ENCODE data around the gene IVNS1ABP.
"Not testable (repeated sequence)": the region's sequence is repeated elsewhere in the genome, so short reads cannot be mapped to it uniquely, and the experiment has no call there.

IVNS1ABP gene

GRCh38 chr1:185334182-185334581 lies 17.1 kb upstream of the IVNS1ABP start:
- no peak for DNase-seq (ENCODE audit: low read depth)

GRCh38 chr1:185328255-185328654 lies 11.2 kb upstream of the IVNS1ABP start:
- DNase-seq (ENCODE audit: low read depth), result no peak

- no peak for DNase-seq (ENCODE audit: low read depth)
Measured at GRCh38 chr1:185325413-185325812, 8.4 kb upstream of the IVNS1ABP start.

- no peak for DNase-seq (ENCODE audit: low read depth)
Measured at GRCh38 chr1:185324118-185324517, 7.1 kb upstream of the IVNS1ABP start.

GRCh38 chr1:185322636-185323035 lies 5.6 kb upstream of the IVNS1ABP start:
- DNase-seq (ENCODE audit: low read depth), result no peak

- not testable (repeated sequence) for DNase-seq (ENCODE audit: low read depth)
Measured at GRCh38 chr1:185321653-185322221, 4.7 kb upstream of the IVNS1ABP start.

- DNase-seq (ENCODE audit: low read depth), result not testable (repeated sequence)
Measured at GRCh38 chr1:185321104-185321503, 4.1 kb upstream of the IVNS1ABP start.

GRCh38 chr1:185319139-185319475 lies 2.1 kb upstream of the IVNS1ABP start:
- DNase-seq (ENCODE audit: low read depth), result no peak

- no peak for DNase-seq (ENCODE audit: low read depth)
Measured at GRCh38 chr1:185318431-185319138, 1.5 kb upstream of the IVNS1ABP start.

- DNase-seq (ENCODE audit: low read depth), result peak; percentile 54
Measured at GRCh38 chr1:185317886-185318310, 855 bp upstream of the IVNS1ABP start.

- DNase-seq (ENCODE audit: low read depth), result peak; percentile 86
Measured at GRCh38 chr1:185316163-185317033, 645 bp downstream of the IVNS1ABP start.

- no peak for DNase-seq (ENCODE audit: low read depth)
Measured at GRCh38 chr1:185315445-185316071, 1.5 kb downstream of the IVNS1ABP start.

- DNase-seq (ENCODE audit: low read depth), result no peak
Measured at GRCh38 chr1:185314411-185314810, 2.6 kb downstream of the IVNS1ABP start.

GRCh38 chr1:185312361-185313138 lies 4.5 kb downstream of the IVNS1ABP start:
- no peak for DNase-seq (ENCODE audit: low read depth)

- DNase-seq (ENCODE audit: low read depth), result no peak
Measured at GRCh38 chr1:185311589-185312225, 5.3 kb downstream of the IVNS1ABP start.

GRCh38 chr1:185309566-185309965 lies 7.5 kb downstream of the IVNS1ABP start:
- DNase-seq (ENCODE audit: low read depth), result no peak

GRCh38 chr1:185308126-185308525 lies 8.9 kb downstream of the IVNS1ABP start:
- DNase-seq (ENCODE audit: low read depth), result no peak

- no peak for DNase-seq (ENCODE audit: low read depth)
Measured at GRCh38 chr1:185305419-185305818, 11.6 kb downstream of the IVNS1ABP start.

GRCh38 chr1:185300152-185300551 lies 16.9 kb downstream of the IVNS1ABP start:
- DNase-seq (ENCODE audit: low read depth), result no peak

- DNase-seq (ENCODE audit: low read depth), result no peak
Measured at GRCh38 chr1:185297982-185298381, 19.1 kb downstream of the IVNS1ABP start.

- no peak for DNase-seq (ENCODE audit: low read depth)
Measured at GRCh38 chr1:185295091-185295490, 22.0 kb downstream of the IVNS1ABP start.
